Astrocyte of the spinal cord (primary cell): Measurements from ENCODE around the gene ASB5.

Experiments used
- DNase-seq: peaks from one replicate; pipeline ENCODE4 v3.0.0; 2011; ENCODE audit warnings: low read depth, low spot score
- H3K4me3 ChIP-seq: 2 replicates; pipeline ENCODE4 v1.5.1; 2011; ENCODE audit warnings: low read depth, mild to moderate bottlenecking, low read length, moderate library complexity
- CTCF ChIP-seq: IDR thresholded peaks from 2 replicates; pipeline ENCODE4 v1.5.1; 2012; ENCODE audit warnings: low read depth, mild to moderate bottlenecking, low read length, inconsistent platforms
- in situ Hi-C: cut with HindIII; loops from 2 replicates; pipeline ENCODE4 v1.10.0; 2017; ENCODE audit warnings: low sequenced_read_pairs

ASB5 gene

DNA sequence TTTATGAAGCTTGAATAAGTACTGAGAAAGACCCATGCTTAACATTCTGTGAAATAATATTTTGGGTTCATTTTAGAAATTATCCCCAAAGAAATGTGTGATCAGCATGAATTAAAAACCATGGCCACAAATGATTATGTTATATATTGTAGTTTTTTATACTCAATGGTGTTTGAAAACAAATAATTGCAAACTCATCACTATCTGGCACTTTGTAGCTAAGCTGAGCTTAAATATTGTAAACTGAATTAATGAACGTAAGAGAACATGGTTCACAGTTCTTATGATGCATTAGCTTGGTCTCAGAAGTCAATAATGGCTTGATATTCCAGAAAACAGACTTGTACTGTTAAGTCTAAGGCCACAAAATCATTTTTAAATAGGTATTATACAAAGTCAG, 24.6 kb upstream of the ASB5 start:
- no peak overlapping the region for H3K4me3 ChIP-seq
- no peak for DNase-seq
- in situ Hi-C loops: no loop called here
- TF ChIP-seq CTCF: no peak

GRCh38 chr4:176292920-176293319, 23.9 kb upstream of the ASB5 start:
- in situ Hi-C loops: no loop called here
- DNase-seq: no peak
- H3K4me3 ChIP-seq: no peak overlapping the region
- TF ChIP-seq CTCF: no peak

GRCh38 chr4:176291748-176292147, 22.7 kb upstream of the ASB5 start:
- in situ Hi-C loops: no loop called here
- no peak for TF ChIP-seq CTCF
- no peak overlapping the region for H3K4me3 ChIP-seq

DNA sequence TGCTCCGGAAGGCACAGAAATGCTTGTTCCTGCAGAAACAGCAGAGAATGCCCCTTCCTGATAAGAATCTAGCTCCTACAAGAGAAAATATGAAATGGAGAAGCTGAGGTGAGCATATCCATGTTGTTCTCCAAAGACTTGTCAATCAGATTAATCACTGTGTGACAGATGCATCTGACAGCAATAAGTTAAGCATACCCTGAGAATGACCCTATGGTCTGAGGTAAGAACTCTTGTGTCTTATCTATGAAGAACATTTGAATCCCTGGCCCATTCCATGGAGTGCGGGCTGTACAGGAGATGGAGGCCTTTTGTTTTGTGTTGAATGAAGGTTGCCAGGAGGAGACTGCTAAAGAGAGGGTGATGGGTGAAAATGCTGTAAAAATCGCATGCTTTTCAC, 21.5 kb upstream of the ASB5 start:
- no peak for TF ChIP-seq CTCF
- in situ Hi-C loops: no loop called here
- no peak for DNase-seq
- no peak overlapping the region for H3K4me3 ChIP-seq

More at GRCh38 chr4:176291748-176292147, 22.7 kb upstream of the ASB5 start:
- no peak for DNase-seq

- no peak overlapping the region for H3K4me3 ChIP-seq
- in situ Hi-C loops: no loop called here
- TF ChIP-seq CTCF: no peak
- DNase-seq: no peak
These were observed 20.5 kb upstream of the ASB5 start for GRCh38 chr4:176289561-176289960.

DNA sequence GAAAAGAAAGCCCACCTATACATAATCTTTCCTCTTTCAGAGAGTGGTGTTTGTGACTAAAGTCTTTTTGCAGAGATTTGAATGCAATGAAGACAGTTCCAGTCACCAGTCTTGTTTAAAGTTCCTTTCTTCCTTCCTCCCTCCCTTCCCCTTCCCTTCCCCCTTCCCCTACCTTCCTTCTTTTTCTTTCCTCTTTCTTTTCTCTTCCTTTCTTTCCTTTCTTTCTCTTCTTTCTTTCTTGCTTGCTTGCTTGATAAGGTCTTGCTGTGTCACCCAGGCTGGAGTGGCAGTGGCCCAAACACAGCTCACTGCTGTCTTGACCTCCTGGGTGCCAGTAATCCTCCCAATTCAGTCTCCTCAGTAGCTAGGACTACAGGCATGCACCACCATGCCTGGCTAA, 19.0 kb upstream of the ASB5 start:
- TF ChIP-seq CTCF: no peak
- no peak overlapping the region for H3K4me3 ChIP-seq
- no peak for DNase-seq
- in situ Hi-C loops: no loop called here

DNA sequence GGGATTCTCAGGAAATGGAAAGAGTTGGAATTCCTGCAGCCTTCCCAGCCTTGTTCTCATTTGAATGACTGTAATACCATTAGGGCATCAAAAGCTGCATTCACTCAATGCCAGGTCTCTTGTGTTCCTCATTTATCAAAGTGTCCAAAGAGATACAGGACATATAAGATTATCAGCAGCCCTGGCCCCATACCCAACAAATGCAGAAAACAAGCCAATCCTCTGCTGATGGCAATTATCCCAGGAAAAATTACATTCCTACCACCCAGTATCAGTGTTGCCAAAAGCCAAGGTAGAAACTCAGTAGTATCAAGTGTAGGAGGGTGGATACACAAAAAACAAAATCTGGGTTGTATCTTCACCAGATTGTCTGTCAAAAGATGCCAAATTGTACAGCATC, 18.5 kb upstream of the ASB5 start:
- no peak overlapping the region for H3K4me3 ChIP-seq
- no peak for DNase-seq
- in situ Hi-C loops: no loop called here
- TF ChIP-seq CTCF: no peak
